Left kidney (tissue), 2 donors: Measurements from ENCODE around the gene DOCK4. TPM values are rescaled to one million over a fixed set of nuclear protein-coding genes. Genes with fewer than 3 reads are reported as not detected.

Source experiments
- DNase-seq: peaks from one replicate; pipeline ENCODE4 v3.0.0-alpha.2; 2013
- polyA plus RNA-seq: library from polyadenylated mRNA; unstranded; fragments of 120-200 nt; gene quantifications from one replicate; pipeline ENCODE4 v1.2.1, GENCODE V29; 2013; ENCODE audit not compliant: insufficient read length

DOCK4 gene
- polyA plus RNA-seq, 1 donor: 30.4 TPM

- no peak for DNase-seq
These were observed 354.1 kb downstream of the DOCK4 start for GRCh38 chr7:111852081-111852480.

DNA sequence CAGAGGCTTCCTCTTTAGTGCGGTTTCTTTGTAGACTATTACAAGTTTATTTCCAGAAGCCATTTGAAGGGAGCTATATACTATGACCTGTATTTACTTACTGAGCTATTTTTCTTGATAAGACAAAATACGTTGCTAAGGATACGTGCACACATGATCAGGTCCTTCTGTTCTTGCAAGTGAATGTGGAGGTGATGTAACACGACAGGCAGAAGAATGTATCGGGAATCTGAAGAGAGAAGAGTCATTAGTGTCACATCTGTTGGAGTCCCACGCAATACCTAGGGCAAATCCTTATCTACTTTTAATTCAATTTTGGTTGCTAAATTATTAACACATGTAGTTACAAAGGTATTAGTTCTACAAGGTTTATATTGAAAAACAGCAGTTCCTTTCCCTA is 359.3 kb downstream of the DOCK4 start:
- no peak for DNase-seq

GRCh38 chr7:111845853-111846252 is 360.3 kb downstream of the DOCK4 start:
- no peak for DNase-seq

GRCh38 chr7:111844904-111845671 is 361.1 kb downstream of the DOCK4 start:
- DNase-seq: no peak

- DNase-seq: no peak
These were observed 363.7 kb downstream of the DOCK4 start for GRCh38 chr7:111842491-111842890.

- DNase-seq: no peak
These were observed 364.5 kb downstream of the DOCK4 start for GRCh38 chr7:111841596-111842205.

- DNase-seq: no peak
These were observed 365.7 kb downstream of the DOCK4 start for GRCh38 chr7:111840528-111840927.

DNA sequence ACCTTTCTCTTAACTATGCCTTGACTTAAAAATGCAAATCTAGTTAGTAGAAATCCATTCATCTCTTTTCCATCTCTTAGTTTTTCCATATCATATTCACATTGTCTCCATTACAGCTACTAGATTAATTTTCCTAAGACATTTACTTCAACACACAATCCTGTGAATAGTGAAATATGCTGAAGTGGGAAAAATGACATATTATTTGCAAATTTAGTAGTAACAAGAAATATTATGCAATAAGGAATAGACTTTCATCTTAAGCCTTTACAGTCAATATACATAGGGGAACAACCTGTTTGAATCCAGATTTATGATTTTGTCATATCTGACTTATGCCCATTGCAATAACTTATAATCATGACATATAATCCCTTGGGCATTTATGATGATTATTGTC is 366.9 kb downstream of the DOCK4 start:
- DNase-seq: no peak

GRCh38 chr7:111836592-111836991 is 369.6 kb downstream of the DOCK4 start:
- DNase-seq: no peak

- DNase-seq: no peak
These were observed 371.1 kb downstream of the DOCK4 start for GRCh38 chr7:111835066-111835465.

- no peak for DNase-seq
These were observed 371.8 kb downstream of the DOCK4 start for GRCh38 chr7:111834367-111834766.

GRCh38 chr7:111833466-111833865 is 372.7 kb downstream of the DOCK4 start:
- DNase-seq: no peak

- no peak for DNase-seq
These were observed 374.0 kb downstream of the DOCK4 start for GRCh38 chr7:111832174-111832573.

DNA sequence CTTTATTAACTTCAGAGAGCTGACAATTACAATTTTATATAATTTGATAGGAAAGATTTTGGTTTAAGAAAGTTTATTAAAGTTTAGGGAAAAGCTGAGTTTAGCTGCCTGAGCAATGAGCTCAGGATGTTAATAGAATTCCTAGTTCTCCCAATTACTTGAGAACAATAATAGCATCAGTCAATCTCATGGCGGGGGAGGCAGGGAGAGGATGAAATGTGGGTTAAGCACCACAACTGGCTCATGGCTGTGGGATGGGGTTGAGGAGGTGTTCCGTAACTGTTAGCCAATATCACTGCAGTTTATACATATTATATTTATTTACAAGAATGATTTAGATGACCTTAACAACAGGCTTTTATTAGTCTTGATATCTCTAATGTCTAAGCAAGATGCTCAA is 377.0 kb downstream of the DOCK4 start:
- no peak for DNase-seq

- DNase-seq: no peak
These were observed 378.2 kb downstream of the DOCK4 start for GRCh38 chr7:111827863-111828504.

GRCh38 chr7:111825046-111825445 is 381.2 kb downstream of the DOCK4 start:
- no peak for DNase-seq

GRCh38 chr7:111823826-111824225 is 382.4 kb downstream of the DOCK4 start:
- no peak for DNase-seq

DNA sequence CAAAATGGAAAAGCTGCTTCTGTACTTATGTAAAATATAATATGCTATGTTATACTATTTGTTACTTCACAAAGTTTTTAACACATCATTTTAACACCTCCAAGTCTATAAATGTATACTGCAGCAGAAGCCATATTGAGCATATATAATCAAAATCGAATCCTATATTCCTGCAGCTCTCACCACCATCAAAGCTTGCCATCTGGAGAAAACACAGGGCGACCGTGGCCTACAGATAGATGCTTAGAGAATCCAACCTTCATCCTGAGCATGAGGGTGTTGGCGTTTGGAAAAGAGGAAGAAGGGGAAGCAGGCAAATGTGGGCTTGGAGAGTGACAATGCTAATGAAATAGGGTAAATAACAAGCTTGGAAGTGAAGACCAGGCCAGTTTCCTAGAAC is 385.2 kb downstream of the DOCK4 start:
- DNase-seq: no peak

GRCh38 chr7:111820621-111821020 is 385.6 kb downstream of the DOCK4 start:
- DNase-seq: no peak

DNA sequence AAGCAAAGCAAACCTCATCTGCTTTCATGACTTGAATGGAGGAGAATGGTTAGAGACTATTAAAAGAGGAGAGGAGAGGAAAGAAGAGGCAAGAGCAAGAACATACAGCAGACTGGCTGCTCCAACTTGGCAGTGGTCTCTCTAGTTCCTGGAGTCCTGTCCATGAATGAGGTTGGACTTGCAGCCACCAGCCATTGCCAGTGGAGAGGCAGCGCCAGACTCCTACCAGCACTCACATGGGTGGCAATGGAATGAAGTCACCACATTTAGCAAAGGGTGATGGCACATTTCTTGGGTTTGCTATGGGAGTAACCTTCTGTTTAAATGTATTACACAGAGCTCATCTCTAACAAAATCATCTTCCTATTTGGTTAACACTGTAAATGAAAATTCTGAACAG is 386.1 kb downstream of the DOCK4 start:
- no peak for DNase-seq

GRCh38 chr7:111815354-111815753 is 390.8 kb downstream of the DOCK4 start:
- DNase-seq: no peak

DNA sequence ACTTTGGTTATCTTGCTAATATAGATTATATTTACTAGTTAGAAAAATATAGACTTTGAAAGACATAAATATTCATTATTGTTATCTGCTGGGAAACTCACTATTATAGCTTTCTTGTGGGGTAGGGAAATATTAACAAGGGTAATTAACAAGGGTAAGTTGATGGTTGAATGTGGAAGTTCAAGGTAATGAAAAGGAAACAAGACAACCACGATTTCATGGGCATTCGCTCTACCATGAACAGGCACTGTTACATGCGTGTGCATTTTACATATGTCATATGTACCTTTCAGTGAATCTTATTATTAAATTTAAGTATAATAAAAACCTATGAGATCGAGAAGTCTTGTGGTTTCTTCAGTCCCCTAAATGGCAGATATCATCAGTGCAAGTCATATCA is 392.9 kb downstream of the DOCK4 start:
- DNase-seq: no peak

DNA sequence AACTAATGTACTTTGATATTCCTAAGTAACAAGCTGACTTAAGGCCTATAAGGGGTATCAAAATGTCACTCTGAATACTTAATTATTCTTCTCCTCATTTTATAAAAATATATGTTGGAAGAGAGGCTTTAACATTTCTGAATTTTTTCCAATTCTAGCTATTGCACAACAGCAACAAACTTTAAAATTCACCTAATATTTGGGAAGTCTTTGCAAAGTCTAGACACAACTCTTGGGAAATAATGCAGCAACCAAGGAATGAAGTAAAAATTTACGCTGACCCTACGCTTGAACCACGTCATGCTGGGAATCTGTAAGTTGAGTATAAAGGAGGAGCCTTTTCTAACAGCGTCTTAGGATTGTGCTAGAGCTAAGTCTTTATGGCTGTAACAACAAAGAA is 400.0 kb downstream of the DOCK4 start:
- no peak for DNase-seq
